Measurements from ENCODE around the gene THOC5.

The THOC5 gene

GRCh38 chr22:29482726-29483125, 70.8 kb downstream of the THOC5 start:
- WGBS (ENCODE audit: insufficient coverage), result 100% methylated on average over 3 of the region's 7 CpGs
- POLR2A ChIA-PET, result no interaction called here
- DNase-seq, result no peak
- Histone ChIP-seq H3K27ac (ENCODE audit: insufficient read depth in 1 of 2, low read depth in 1 of 2, low read length in 2 of 2, poor library complexity in 1 of 2, severe bottlenecking in 2 of 2) (no peak overlapping the region), H3K27me3 (replicated peaks in 2 of 5; ENCODE audit: control insufficient read depth in 4 of 5, insufficient read depth in 5 of 5, low read length in 4 of 5) (peaks cover 0 to 42% (median 17%) of the 10 kb centered on the region in 5 experiments), H3K9me3 (ENCODE audit: control extremely low read depth in 1 of 5, control insufficient read depth in 4 of 5, insufficient read depth in 2 of 5, low read depth in 1 of 5, low read length in 4 of 5) (peaks cover 0 to 3% (median 0%) of the 10 kb centered on the region in 5 experiments), H3K4me1 (ENCODE audit: control extremely low read depth in 1 of 4, control insufficient read depth in 4 of 4, insufficient read depth in 4 of 4, low read length in 3 of 4) (peaks cover 2 to 42% (median 39%) of the 10 kb centered on the region in 4 experiments), H3K4me3 (ENCODE audit: control insufficient read depth in 1 of 7, extremely low read depth in 1 of 7, insufficient read depth in 4 of 7, low read depth in 2 of 7, low read length in 6 of 7) (no peak overlapping the region), H3K36me3 (ENCODE audit: control insufficient read depth in 4 of 4, insufficient read depth in 4 of 4, low read length in 3 of 4) (peaks cover 0 to 2% (median 0%) of the 10 kb centered on the region in 4 experiments)
- CTCF ChIA-PET, result interaction anchor here (1.0 to 3.5 kb wide), 6 partner anchors 12 to 523 kb away, joined by 3 to 21 read pairs (median 4); no protein-coding TSS in a partner anchor

GRCh38 chr22:29482253-29482652, 71.3 kb downstream of the THOC5 start:
- Histone ChIP-seq H3K4me1 (ENCODE audit: control extremely low read depth in 1 of 4, control insufficient read depth in 4 of 4, insufficient read depth in 4 of 4, low read length in 3 of 4) (peaks cover 2 to 45% (median 40%) of the 10 kb centered on the region in 4 experiments), H3K27ac (ENCODE audit: insufficient read depth in 1 of 2, low read depth in 1 of 2, low read length in 2 of 2, poor library complexity in 1 of 2, severe bottlenecking in 2 of 2) (no peak overlapping the region), H3K27me3 (replicated peaks in 2 of 5; ENCODE audit: control insufficient read depth in 4 of 5, insufficient read depth in 5 of 5, low read length in 4 of 5) (peaks cover 0 to 42% (median 17%) of the 10 kb centered on the region in 5 experiments), H3K9me3 (ENCODE audit: control extremely low read depth in 1 of 5, control insufficient read depth in 4 of 5, insufficient read depth in 2 of 5, low read depth in 1 of 5, low read length in 4 of 5) (peaks cover 0 to 3% (median 0%) of the 10 kb centered on the region in 5 experiments), H3K36me3 (ENCODE audit: control insufficient read depth in 4 of 4, insufficient read depth in 4 of 4, low read length in 3 of 4) (peaks cover 0 to 2% (median 0%) of the 10 kb centered on the region in 4 experiments), H3K4me3 (ENCODE audit: control insufficient read depth in 1 of 7, extremely low read depth in 1 of 7, insufficient read depth in 4 of 7, low read depth in 2 of 7, low read length in 6 of 7) (no peak overlapping the region)
- ChIA-PET CTCF (interaction anchor here (1.0 to 3.5 kb wide), 7 partner anchors 11 to 523 kb away, joined by 3 to 21 read pairs (median 4); no protein-coding TSS in a partner anchor), POLR2A (no interaction called here)
- 75% methylated on average over 10 of the region's 11 CpGs for WGBS (ENCODE audit: insufficient coverage)
- DNase-seq, result no peak

- 19% methylated on average over 12 of the region's 15 CpGs for WGBS (ENCODE audit: insufficient coverage)
- peaks cover 0 to 42% (median 17%) of the 10 kb centered on the region in 5 experiments for H3K27me3 ChIP-seq (replicated peaks in 2 of 5; ENCODE audit: control insufficient read depth in 4 of 5, insufficient read depth in 5 of 5, low read length in 4 of 5)
- H3K4me3 ChIP-seq (ENCODE audit: control insufficient read depth in 1 of 7, extremely low read depth in 1 of 7, insufficient read depth in 4 of 7, low read depth in 2 of 7, low read length in 6 of 7), result peak overlapping the region in 5 of 7 experiments; percentile 35 to 66 (median 46)
- peaks cover 2 to 45% (median 40%) of the 10 kb centered on the region in 4 experiments for H3K4me1 ChIP-seq (ENCODE audit: control extremely low read depth in 1 of 4, control insufficient read depth in 4 of 4, insufficient read depth in 4 of 4, low read length in 3 of 4)
- POLR2A ChIA-PET, result no interaction called here
- no peak overlapping the region for H3K27ac ChIP-seq (ENCODE audit: insufficient read depth in 1 of 2, low read depth in 1 of 2, low read length in 2 of 2, poor library complexity in 1 of 2, severe bottlenecking in 2 of 2)
- H3K36me3 ChIP-seq (ENCODE audit: control insufficient read depth in 4 of 4, insufficient read depth in 4 of 4, low read length in 3 of 4), result no peaks in the 10 kb centered on the region
- DNase-seq, result peak in 1 of 3 donors; percentile 23
- peaks cover 0 to 3% (median 0%) of the 10 kb centered on the region in 5 experiments for H3K9me3 ChIP-seq (ENCODE audit: control extremely low read depth in 1 of 5, control insufficient read depth in 4 of 5, insufficient read depth in 2 of 5, low read depth in 1 of 5, low read length in 4 of 5)
- CTCF ChIA-PET, result interaction anchor here (0.9 to 3.5 kb wide), 6 partner anchors 11 to 87 kb away, joined by 3 to 21 read pairs (median 4); no protein-coding TSS in a partner anchor
Measured at GRCh38 chr22:29481265-29482000, 72.1 kb downstream of the THOC5 start.

- ChIA-PET CTCF (interaction anchor here (0.9 to 3.5 kb wide), 3 partner anchors 10 to 131 kb away, joined by 4 to 21 read pairs (median 4); no protein-coding TSS in a partner anchor), POLR2A (no interaction called here)
- Histone ChIP-seq H3K36me3 (ENCODE audit: control insufficient read depth in 4 of 4, insufficient read depth in 4 of 4, low read length in 3 of 4) (no peaks in the 10 kb centered on the region), H3K27me3 (replicated peaks in 2 of 5; ENCODE audit: control insufficient read depth in 4 of 5, insufficient read depth in 5 of 5, low read length in 4 of 5) (peaks cover 0 to 42% (median 17%) of the 10 kb centered on the region in 5 experiments), H3K27ac (ENCODE audit: insufficient read depth in 1 of 2, low read depth in 1 of 2, low read length in 2 of 2, poor library complexity in 1 of 2, severe bottlenecking in 2 of 2) (no peak overlapping the region), H3K9me3 (ENCODE audit: control extremely low read depth in 1 of 5, control insufficient read depth in 4 of 5, insufficient read depth in 2 of 5, low read depth in 1 of 5, low read length in 4 of 5) (peaks cover 0 to 3% (median 0%) of the 10 kb centered on the region in 5 experiments), H3K4me1 (ENCODE audit: control extremely low read depth in 1 of 4, control insufficient read depth in 4 of 4, insufficient read depth in 4 of 4, low read length in 3 of 4) (peaks cover 2 to 45% (median 40%) of the 10 kb centered on the region in 4 experiments), H3K4me3 (ENCODE audit: control insufficient read depth in 1 of 7, extremely low read depth in 1 of 7, insufficient read depth in 4 of 7, low read depth in 2 of 7, low read length in 6 of 7) (peak overlapping the region in 5 of 7 experiments; percentile 35 to 66 (median 46))
- peak; percentile 56 to 82 (median 80) for DNase-seq
- 11% methylated on average over 90 of the region's 107 CpGs for WGBS (ENCODE audit: insufficient coverage)
Measured at GRCh38 chr22:29480512-29481264, 72.9 kb downstream of the THOC5 start.

GRCh38 chr22:29480262-29480511, 73.4 kb downstream of the THOC5 start:
- Histone ChIP-seq H3K36me3 (ENCODE audit: control insufficient read depth in 4 of 4, insufficient read depth in 4 of 4, low read length in 3 of 4) (no peaks in the 10 kb centered on the region), H3K27ac (ENCODE audit: insufficient read depth in 1 of 2, low read depth in 1 of 2, low read length in 2 of 2, poor library complexity in 1 of 2, severe bottlenecking in 2 of 2) (no peak overlapping the region), H3K9me3 (ENCODE audit: control extremely low read depth in 1 of 5, control insufficient read depth in 4 of 5, insufficient read depth in 2 of 5, low read depth in 1 of 5, low read length in 4 of 5) (peaks cover 0 to 3% (median 0%) of the 10 kb centered on the region in 5 experiments), H3K27me3 (replicated peaks in 2 of 5; ENCODE audit: control insufficient read depth in 4 of 5, insufficient read depth in 5 of 5, low read length in 4 of 5) (peaks cover 0 to 42% (median 17%) of the 10 kb centered on the region in 5 experiments), H3K4me3 (ENCODE audit: control insufficient read depth in 1 of 7, extremely low read depth in 1 of 7, insufficient read depth in 4 of 7, low read depth in 2 of 7, low read length in 6 of 7) (peak overlapping the region in 4 of 7 experiments; percentile 31 to 66 (median 40)), H3K4me1 (ENCODE audit: control extremely low read depth in 1 of 4, control insufficient read depth in 4 of 4, insufficient read depth in 4 of 4, low read length in 3 of 4) (peaks cover 2 to 45% (median 40%) of the 10 kb centered on the region in 4 experiments)
- ChIA-PET POLR2A (no interaction called here), CTCF (interaction anchor here (1.5 to 3.5 kb wide), 2 partner anchors 9 to 131 kb away, joined by 4 to 21 read pairs; no protein-coding TSS in a partner anchor)
- DNase-seq, result no peak
- 5% methylated on average over 32 of the region's 39 CpGs for whole genome bisulfite sequencing (ENCODE audit: insufficient coverage)

- peaks cover 0 to 42% (median 17%) of the 10 kb centered on the region in 5 experiments for H3K27me3 ChIP-seq (replicated peaks in 2 of 5; ENCODE audit: control insufficient read depth in 4 of 5, insufficient read depth in 5 of 5, low read length in 4 of 5)
- POLR2A ChIA-PET, result no interaction called here
- no peak for DNase-seq
- H3K4me1 ChIP-seq (ENCODE audit: control extremely low read depth in 1 of 4, control insufficient read depth in 4 of 4, insufficient read depth in 4 of 4, low read length in 3 of 4), result peaks cover 2 to 45% (median 40%) of the 10 kb centered on the region in 4 experiments
- WGBS (ENCODE audit: insufficient coverage), result 11% methylated on average over 23 of the region's 48 CpGs
- CTCF ChIA-PET, result interaction anchor here (1.5 to 3.5 kb wide), 2 partner anchors 9 to 132 kb away, joined by 4 to 21 read pairs; no protein-coding TSS in a partner anchor
- no peak within 1 kb of the TSS for H3K27ac ChIP-seq (ENCODE audit: insufficient read depth in 1 of 2, low read depth in 1 of 2, low read length in 2 of 2, poor library complexity in 1 of 2, severe bottlenecking in 2 of 2)
- no peaks in the 10 kb centered on the region for H3K36me3 ChIP-seq (ENCODE audit: control insufficient read depth in 4 of 4, insufficient read depth in 4 of 4, low read length in 3 of 4)
- peak within 1 kb of the TSS in 5 of 7 experiments; percentile 35 to 66 (median 46) for H3K4me3 ChIP-seq (ENCODE audit: control insufficient read depth in 1 of 7, extremely low read depth in 1 of 7, insufficient read depth in 4 of 7, low read depth in 2 of 7, low read length in 6 of 7)
- H3K9me3 ChIP-seq (ENCODE audit: control extremely low read depth in 1 of 5, control insufficient read depth in 4 of 5, insufficient read depth in 2 of 5, low read depth in 1 of 5, low read length in 4 of 5), result peaks cover 0 to 3% (median 0%) of the 10 kb centered on the region in 5 experiments
Measured at GRCh38 chr22:29479417-29480261, 73.9 kb downstream of the THOC5 start, which contains the start of gene NEFH. TSS of gene NEFH (plus strand) at chr22:29480218. CDS start at chr22:29480263, 45 bp downstream.

Measured in common myeloid progenitor, CD34-positive (primary cell).